ENCODE results near the gene CBFA2T2.

CBFA2T2 gene

DNA sequence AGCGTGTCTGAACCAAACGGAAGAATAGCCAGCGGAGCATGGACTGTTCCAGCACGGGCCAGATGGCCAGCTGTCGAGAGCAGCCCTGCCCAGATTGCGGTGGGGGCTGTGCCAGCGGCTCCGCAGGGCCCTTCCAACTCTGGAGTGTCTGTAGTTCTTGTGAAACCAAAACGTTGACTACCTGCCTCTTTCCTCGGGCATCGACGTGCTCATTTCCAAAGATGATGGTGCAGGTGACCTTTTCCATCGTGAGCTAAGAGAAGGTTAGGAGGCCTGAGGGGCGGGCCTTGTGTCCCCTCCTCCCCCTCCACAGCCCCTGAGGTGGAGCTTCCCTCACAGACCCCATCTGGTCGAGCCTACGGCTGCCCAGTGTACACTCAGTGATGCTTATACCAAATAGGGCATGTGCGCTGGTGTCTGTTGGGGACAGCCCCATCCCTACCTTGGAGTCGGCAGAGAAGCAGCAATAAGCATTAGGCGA is 159.3 kb downstream of the CBFA2T2 start:
- peaks cover 18% of the 10 kb centered on the region for H3K36me3 Mint-ChIP-seq (ENCODE audit: low read depth)
- peak overlapping the region in 1 of 3 experiments; percentile 20 for H3K27ac Mint-ChIP-seq
- peaks cover 27% of the 10 kb centered on the region for H3K4me1 Mint-ChIP-seq
- no peaks in the 10 kb centered on the region for H3K27me3 Mint-ChIP-seq (ENCODE audit: low read depth)
- no peak overlapping the region for H3K4me3 Mint-ChIP-seq
- TF ChIP-seq, protein P1, sequence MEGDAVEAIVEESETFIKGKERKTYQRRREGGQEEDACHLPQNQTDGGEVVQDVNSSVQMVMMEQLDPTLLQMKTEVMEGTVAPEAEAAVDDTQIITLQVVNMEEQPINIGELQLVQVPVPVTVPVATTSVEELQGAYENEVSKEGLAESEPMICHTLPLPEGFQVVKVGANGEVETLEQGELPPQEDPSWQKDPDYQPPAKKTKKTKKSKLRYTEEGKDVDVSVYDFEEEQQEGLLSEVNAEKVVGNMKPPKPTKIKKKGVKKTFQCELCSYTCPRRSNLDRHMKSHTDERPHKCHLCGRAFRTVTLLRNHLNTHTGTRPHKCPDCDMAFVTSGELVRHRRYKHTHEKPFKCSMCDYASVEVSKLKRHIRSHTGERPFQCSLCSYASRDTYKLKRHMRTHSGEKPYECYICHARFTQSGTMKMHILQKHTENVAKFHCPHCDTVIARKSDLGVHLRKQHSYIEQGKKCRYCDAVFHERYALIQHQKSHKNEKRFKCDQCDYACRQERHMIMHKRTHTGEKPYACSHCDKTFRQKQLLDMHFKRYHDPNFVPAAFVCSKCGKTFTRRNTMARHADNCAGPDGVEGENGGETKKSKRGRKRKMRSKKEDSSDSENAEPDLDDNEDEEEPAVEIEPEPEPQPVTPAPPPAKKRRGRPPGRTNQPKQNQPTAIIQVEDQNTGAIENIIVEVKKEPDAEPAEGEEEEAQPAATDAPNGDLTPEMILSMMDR (IDR thresholded peaks at IDR 0.05; ENCODE audit: unreplicated experiment in 3 of 3) = no peak
- no peaks in the 10 kb centered on the region for H3K9me3 Mint-ChIP-seq

DNA sequence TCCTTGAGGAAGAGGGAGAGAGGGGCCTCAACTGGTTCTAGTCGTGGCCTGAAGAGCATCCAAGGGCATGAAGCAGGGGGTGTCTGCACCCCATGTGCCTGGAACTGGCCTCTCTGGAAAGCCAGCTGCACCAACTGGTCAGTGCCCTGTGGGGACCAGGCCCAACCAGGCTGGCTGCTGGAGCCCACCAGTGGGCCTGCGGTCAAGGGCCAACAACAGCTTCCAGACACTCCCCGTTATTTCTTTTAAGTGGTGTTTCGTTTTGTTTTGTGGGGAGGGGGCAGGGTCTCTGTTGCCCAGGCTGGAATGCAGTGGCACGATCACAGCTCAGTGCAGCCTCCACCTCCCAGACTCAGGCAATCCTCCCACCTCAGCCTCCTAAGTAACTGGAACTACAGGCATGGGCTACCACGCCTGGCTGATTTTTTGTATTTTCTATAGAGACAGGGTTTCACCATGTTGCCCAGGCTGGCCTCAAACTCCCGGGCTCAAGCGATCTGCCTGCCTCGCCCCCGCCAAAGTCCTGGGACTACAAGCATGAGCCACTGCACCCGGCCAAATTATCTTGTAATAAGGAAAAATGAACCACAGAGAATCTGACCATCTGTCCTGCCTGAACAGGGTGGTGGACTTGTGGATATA is 160.3 kb downstream of the CBFA2T2 start:
- Mint-ChIP-seq H3K27me3 (ENCODE audit: low read depth) (no peaks in the 10 kb centered on the region), H3K4me1 (peaks cover 27% of the 10 kb centered on the region), H3K4me3 (no peak overlapping the region), H3K27ac (no peak overlapping the region), H3K36me3 (ENCODE audit: low read depth) (peaks cover 10% of the 10 kb centered on the region), H3K9me3 (no peaks in the 10 kb centered on the region)
- TF ChIP-seq, protein P1 (IDR thresholded peaks at IDR 0.05; ENCODE audit: unreplicated experiment in 3 of 3) = no peak

DNA sequence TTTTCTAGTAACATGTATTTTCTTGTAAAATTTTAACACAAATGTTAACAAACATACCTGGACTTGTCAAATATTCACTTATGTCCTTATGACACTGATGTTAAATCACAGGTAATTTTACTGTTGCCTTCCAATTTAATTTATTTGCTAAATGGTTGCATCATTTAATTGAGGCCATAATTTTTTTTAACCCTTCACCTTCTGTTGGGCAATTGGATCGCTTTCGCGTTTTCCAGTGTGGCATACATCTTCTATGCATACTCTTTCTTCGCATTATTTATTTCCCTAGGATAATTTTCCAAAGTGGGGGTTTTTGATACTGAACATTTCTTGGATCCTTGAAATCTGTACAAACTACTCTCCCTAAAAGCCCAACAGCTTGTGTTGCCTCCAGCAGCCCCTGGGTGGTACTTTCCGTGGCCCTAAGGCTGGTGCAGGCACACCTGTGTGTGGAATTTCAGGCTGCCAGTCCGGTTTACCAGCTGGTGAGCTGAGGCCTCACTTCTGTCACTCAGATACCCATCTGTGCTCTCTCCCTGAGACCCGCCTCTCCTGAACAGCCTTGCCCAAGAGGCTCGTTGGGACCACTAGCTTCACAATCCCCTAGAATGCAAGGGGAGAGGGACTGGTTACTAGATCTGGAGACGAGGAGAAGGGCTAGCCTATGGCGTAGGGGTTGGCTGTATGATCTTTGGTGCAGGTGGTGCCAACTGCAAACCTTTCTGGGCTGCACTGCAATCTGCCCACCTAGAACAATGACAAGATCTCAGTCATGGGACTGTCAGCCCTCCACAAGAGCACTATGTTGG is 161.1 kb downstream of the CBFA2T2 start:
- H3K9me3 Mint-ChIP-seq = no peaks in the 10 kb centered on the region
- peak overlapping the region in 1 of 3 experiments; percentile 55 for H3K27ac Mint-ChIP-seq
- TF ChIP-seq, protein P1 (IDR thresholded peaks at IDR 0.05; ENCODE audit: unreplicated experiment in 3 of 3) = no peak
- H3K4me1 Mint-ChIP-seq = peaks cover 27% of the 10 kb centered on the region
- H3K36me3 Mint-ChIP-seq (ENCODE audit: low read depth) = peaks cover 4% of the 10 kb centered on the region
- H3K27me3 Mint-ChIP-seq (ENCODE audit: low read depth) = no peaks in the 10 kb centered on the region
- no peak overlapping the region for H3K4me3 Mint-ChIP-seq

DNA sequence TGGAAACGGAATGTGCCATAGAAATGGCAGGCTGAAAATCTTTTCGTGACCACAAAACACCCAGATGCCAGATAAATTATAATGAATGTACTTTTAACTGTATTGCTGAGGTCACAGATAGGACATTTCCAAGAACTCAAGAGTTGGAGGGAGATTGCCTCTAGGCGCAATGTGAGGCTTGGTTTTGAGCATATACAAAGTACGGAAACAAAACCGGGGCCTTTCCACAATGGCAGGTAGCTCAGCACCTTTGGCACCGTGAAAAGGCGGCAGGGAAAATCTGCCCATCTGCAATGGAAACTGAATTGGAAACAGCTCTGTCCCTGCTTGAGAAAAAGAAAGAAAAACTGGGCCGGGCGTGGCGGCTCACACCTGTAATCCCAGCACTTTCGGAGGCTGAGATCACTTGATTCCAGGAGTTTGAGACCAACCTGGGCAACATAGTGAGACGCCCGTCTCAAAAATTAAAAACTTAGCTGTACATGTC is 161.7 kb downstream of the CBFA2T2 start:
- TF ChIP-seq, protein P1 (IDR thresholded peaks at IDR 0.05; ENCODE audit: unreplicated experiment in 3 of 3) = no peak
- no peaks in the 10 kb centered on the region for H3K9me3 Mint-ChIP-seq
- peaks cover 27% of the 10 kb centered on the region for H3K4me1 Mint-ChIP-seq
- no peak overlapping the region for H3K4me3 Mint-ChIP-seq
- no peaks in the 10 kb centered on the region for H3K36me3 Mint-ChIP-seq (ENCODE audit: low read depth)
- no peaks in the 10 kb centered on the region for H3K27me3 Mint-ChIP-seq (ENCODE audit: low read depth)
- H3K27ac Mint-ChIP-seq = peak overlapping the region in 1 of 3 experiments; percentile 55

DNA sequence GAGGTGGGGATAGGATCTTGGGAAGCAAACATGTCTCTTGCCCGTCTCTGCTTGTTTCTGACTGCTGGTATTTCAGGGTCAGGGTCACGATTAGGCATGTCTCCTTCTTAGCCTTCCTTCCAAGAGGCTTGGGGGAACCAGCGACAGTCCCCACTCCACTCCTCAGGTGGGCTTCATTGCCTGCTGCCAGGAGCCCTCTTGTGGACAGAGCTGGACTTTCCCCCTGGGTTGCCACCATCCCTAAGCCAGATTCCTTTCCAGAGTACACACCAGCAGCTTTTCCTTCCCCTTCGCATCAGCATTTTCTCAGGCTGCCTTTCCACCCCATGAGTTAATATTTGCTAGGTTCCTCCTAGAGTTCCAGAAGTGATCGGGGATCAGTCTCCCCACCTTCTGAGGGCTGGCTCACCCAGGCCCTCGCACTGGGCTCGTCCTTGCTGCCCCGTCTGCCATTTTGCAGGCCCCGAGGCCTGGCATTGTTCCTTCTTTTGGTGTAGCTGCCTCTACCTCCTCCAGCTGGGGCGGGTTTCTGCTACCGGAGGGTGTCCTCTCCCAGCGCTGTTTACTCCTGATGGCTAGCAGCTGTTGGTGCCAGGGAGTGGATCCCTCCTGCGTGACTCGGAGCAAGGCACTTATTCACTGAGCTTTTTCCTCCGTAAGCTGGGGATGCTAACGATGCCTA is 163.5 kb downstream of the CBFA2T2 start:
- no peak overlapping the region for H3K4me3 Mint-ChIP-seq
- no peaks in the 10 kb centered on the region for H3K36me3 Mint-ChIP-seq (ENCODE audit: low read depth)
- no peaks in the 10 kb centered on the region for H3K9me3 Mint-ChIP-seq
- H3K27ac Mint-ChIP-seq = peak overlapping the region; percentile 67 to 90 (median 84)
- H3K4me1 Mint-ChIP-seq = peaks cover 21% of the 10 kb centered on the region
- H3K27me3 Mint-ChIP-seq (ENCODE audit: low read depth) = no peaks in the 10 kb centered on the region
- TF ChIP-seq, protein P1 (IDR thresholded peaks at IDR 0.05; ENCODE audit: unreplicated experiment in 3 of 3) = peak; percentile 86 to 89 (median 88)
